Measurements from ENCODE around the gene XPA.
"Not testable (repeated sequence)": the region's sequence is repeated elsewhere in the genome, so short reads cannot be mapped to it uniquely, and the experiment has no call there.

XPA gene

GRCh38 chr9:97704345-97704677, 7.2 kb upstream of the XPA start:
- no peak overlapping the region for H3K4me3 ChIP-seq (ENCODE audit: control insufficient read depth, low read depth, low read length)
- DNase-seq (ENCODE audit: low read depth) = no peak
- TF ChIP-seq, protein P1, sequence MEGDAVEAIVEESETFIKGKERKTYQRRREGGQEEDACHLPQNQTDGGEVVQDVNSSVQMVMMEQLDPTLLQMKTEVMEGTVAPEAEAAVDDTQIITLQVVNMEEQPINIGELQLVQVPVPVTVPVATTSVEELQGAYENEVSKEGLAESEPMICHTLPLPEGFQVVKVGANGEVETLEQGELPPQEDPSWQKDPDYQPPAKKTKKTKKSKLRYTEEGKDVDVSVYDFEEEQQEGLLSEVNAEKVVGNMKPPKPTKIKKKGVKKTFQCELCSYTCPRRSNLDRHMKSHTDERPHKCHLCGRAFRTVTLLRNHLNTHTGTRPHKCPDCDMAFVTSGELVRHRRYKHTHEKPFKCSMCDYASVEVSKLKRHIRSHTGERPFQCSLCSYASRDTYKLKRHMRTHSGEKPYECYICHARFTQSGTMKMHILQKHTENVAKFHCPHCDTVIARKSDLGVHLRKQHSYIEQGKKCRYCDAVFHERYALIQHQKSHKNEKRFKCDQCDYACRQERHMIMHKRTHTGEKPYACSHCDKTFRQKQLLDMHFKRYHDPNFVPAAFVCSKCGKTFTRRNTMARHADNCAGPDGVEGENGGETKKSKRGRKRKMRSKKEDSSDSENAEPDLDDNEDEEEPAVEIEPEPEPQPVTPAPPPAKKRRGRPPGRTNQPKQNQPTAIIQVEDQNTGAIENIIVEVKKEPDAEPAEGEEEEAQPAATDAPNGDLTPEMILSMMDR (conservative IDR thresholded peaks at IDR 0.05; ENCODE audit: control insufficient read depth, insufficient read depth, low read depth, low read length) = no peak

DNA sequence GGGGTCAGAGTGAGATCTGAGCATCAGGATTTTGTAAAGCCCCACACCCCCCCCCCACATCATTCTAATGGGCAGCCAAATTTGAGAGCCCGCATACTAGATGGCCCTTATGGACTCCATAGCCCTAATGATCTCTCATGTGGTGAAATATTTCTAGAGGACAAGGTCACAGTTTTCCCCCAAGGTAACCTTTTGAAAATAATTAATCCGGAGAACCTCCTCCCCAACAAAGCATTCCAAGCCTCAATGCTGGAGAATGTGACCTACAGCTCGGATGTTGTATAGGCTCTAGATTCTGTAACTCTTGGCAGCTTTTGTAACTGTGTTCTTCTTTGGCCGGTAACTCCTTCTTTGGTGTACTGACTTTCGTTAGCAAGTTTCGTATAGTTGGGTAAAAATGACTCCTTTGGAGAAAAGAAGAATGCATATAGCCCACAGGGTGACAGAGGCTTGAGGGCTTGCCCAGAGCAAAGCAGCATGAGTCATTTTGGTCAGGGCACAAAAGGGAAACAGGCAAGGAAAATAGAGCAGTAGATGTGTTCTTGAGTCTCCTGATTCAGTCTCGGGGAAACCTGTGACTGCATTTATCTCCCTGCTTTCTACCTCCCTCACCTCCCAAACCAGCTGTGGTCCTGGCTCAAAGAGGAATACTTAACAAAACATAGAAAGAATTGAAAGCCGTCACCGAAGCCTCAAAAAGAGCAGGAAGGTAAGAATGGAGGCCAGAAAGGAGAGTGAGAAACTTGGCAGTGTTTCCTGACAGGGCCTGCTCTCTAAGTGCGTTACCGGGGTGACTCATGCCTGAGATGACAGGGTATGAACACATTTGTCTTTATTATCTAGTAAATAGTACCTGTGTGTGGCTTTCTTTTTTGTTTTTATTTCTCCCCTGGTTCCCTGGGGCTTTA, 6.6 kb upstream of the XPA start:
- H3K4me3 ChIP-seq (ENCODE audit: control insufficient read depth, low read depth, low read length) = no peak overlapping the region
- TF ChIP-seq, protein P1 (conservative IDR thresholded peaks at IDR 0.05; ENCODE audit: control insufficient read depth, insufficient read depth, low read depth, low read length) = no peak
- peak; percentile 92 for DNase-seq (ENCODE audit: low read depth)

DNA sequence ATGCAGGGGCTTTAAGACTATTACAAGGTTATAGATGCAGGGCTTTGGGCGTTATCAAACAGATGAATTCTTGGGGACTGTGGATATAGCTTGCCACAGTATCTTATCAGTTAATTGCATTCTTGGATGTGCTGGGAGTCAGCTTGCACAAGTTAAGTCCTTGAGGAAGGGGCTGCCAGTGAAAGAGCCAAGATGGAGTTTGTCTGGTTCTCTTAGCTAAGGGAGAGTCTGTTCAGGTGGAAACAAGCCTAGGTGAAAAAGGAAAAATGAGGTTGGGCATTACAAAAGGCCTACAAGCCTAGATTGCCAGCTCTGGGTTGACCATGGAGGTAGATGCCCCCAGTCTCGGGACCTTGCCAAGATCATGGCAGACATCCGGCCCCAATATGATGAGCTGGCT, 2.7 kb upstream of the XPA start:
- H3K4me3 ChIP-seq (ENCODE audit: control insufficient read depth, low read depth, low read length); DNase-seq (ENCODE audit: low read depth): not testable (repeated sequence)

- H3K4me3 ChIP-seq (ENCODE audit: control insufficient read depth, low read depth, low read length); DNase-seq (ENCODE audit: low read depth): not testable (repeated sequence)
Observed at GRCh38 chr9:97699281-97699680, 2.1 kb upstream of the XPA start.

DNA sequence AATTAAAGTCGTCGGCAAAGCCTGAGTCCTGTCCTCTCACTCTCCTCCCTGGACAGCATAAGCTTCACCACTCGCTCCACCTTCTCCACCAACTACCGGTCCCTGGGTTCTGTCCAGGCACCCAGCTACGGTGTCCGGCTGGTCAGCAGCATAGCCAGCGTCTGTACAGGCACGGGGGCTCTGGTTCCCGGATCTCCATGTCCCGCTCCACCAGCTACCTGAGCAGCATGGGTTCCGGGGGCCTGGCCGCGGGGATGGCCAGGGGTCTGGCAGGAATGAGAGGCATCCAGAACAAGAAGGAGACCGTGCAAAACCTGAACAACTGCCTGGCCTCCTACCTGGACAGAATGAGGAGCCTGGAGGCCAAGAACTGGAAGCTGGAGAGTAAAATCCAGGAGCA, 1.7 kb upstream of the XPA start:
- no peak for DNase-seq (ENCODE audit: low read depth)
- TF ChIP-seq, protein P1 (conservative IDR thresholded peaks at IDR 0.05; ENCODE audit: control insufficient read depth, insufficient read depth, low read depth, low read length) = no peak
- H3K4me3 ChIP-seq (ENCODE audit: control insufficient read depth, low read depth, low read length) = no peak overlapping the region

DNA sequence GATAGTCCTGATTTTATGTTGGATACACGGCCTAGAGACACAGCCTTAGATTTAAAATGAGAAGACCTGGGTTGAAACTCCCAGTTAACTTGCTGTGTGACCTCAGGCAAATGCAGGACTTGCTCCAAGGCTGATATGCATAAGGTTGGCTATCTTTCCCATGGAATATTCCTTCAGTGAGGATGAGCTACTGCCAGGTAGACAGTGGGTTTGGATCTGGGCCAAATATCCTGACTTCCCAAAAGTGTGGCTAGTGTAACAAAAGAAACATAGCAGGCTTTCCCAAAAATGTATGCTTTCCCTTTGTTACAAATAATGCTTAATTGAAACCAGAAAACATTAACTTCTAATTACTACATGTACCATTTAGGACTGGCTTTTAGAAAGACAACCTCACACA, 697 bp upstream of the XPA start:
- TF ChIP-seq, protein P1 (conservative IDR thresholded peaks at IDR 0.05; ENCODE audit: control insufficient read depth, insufficient read depth, low read depth, low read length) = no peak
- no peak overlapping the region for H3K4me3 ChIP-seq (ENCODE audit: control insufficient read depth, low read depth, low read length)

DNA sequence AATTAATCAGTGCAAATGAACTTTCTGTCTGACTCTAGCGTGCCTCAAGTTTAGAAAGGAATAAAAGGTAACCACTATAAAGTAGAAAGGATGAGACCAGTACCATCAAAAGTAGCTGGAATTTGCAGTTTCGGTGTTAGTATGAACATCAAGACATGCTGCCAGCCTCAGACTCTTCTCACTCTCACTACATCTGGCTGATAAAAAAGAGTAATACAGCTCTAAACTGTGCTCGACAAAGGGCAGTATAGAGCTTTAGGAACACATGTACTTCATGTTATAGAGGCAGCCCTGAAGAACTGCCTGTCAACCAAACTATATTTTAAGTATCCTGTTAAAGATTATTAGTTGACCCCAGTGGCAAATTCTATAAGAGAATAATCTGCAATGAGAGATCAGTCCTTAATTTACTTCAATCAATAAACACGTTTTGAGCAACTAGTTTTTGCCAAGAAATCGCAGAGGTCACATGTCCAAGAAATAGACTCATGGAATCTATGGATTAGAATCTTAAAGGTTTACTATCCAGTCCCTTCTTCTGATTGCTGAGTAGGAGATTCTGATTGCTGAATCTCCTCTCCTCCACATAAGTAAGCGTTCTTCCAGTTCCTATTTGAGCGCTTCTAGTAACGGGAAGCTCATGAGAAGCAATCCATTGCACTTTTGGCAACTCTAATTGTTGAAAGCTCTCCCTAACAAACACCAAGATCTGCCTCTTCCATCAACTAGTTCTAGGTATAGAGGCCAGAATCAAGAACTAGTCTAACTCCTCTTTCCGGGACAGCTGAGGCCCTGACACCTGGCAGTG, 941 bp downstream of the XPA start:
- TF ChIP-seq, protein P1 (conservative IDR thresholded peaks at IDR 0.05; ENCODE audit: control insufficient read depth, insufficient read depth, low read depth, low read length) = no peak

More for the DNA sequence above, 697 bp upstream of the XPA start:
- no peak for DNase-seq (ENCODE audit: low read depth)

More for the DNA sequence above, 941 bp downstream of the XPA start:
- DNase-seq (ENCODE audit: low read depth) = peak; percentile 27
- peak overlapping the region; percentile 73 for H3K4me3 ChIP-seq (ENCODE audit: control insufficient read depth, low read depth, low read length)

All from fibroblast of mammary gland (primary cell).